WTC11 (cell line): ENCODE results near the gene TPCN2.

Source experiments
- ELF4 ChIP-seq: sonication (generic); formaldehyde crosslinking; IDR thresholded peaks from 2 replicates; pipeline ENCODE4 v1.8.1; 2022; ENCODE audit warnings: low read depth, mild to moderate bottlenecking, moderate library complexity, missing genetic modification reagents
- FOXJ3 ChIP-seq: sonication (generic); formaldehyde crosslinking; IDR thresholded peaks from 2 replicates; pipeline ENCODE4 v1.9.0; 2021; ENCODE audit warnings: missing genetic modification reagents, mild to moderate bottlenecking, borderline replicate concordance
- NR2C2 ChIP-seq: sonication (generic); formaldehyde crosslinking; IDR thresholded peaks from 2 replicates; pipeline ENCODE4 v1.8.0; 2022; ENCODE audit warnings: mild to moderate bottlenecking, missing genetic modification reagents
- TCF7 ChIP-seq: sonication (generic); formaldehyde crosslinking; IDR thresholded peaks from 2 replicates; pipeline ENCODE4 v1.8.0; 2022; ENCODE audit warnings: mild to moderate bottlenecking, low read depth, missing genetic modification reagents, moderate library complexity
- ZBTB21 ChIP-seq: sonication (generic); formaldehyde crosslinking; IDR thresholded peaks from 2 replicates; pipeline ENCODE4 v1.8.1; 2023; ENCODE audit warnings: mild to moderate bottlenecking, missing genetic modification reagents, borderline replicate concordance
- ZNF232 ChIP-seq: sonication (generic); formaldehyde crosslinking; IDR thresholded peaks from 2 replicates; pipeline ENCODE4 v1.8.0; 2022; ENCODE audit warnings: mild to moderate bottlenecking, missing genetic modification reagents
- TF ChIP-seq, protein P1 (sequence below): sonication (generic); formaldehyde crosslinking; IDR thresholded peaks from 2 replicates; pipeline ENCODE4 v1.8.0; 2023; ENCODE audit warnings: mild to moderate bottlenecking, missing genetic modification reagents
- TF ChIP-seq, protein P2 (sequence below): fragments of 200-600 bp; IDR thresholded peaks from 2 replicates; pipeline ENCODE4 v1.8.0; 2022; ENCODE audit warnings: antibody characterized with exemption
- TF ChIP-seq, protein P3 (sequence below): sonication (generic); formaldehyde crosslinking; IDR thresholded peaks from 2 replicates; pipeline ENCODE4 v1.8.0; 2022; ENCODE audit warnings: mild to moderate bottlenecking, missing genetic modification reagents
- TF ChIP-seq, protein P4 (sequence below): sonication (generic); formaldehyde crosslinking; IDR thresholded peaks from 2 replicates; pipeline ENCODE4 v1.8.1; 2022; ENCODE audit warnings: missing genetic modification reagents, borderline replicate concordance

DNA sequence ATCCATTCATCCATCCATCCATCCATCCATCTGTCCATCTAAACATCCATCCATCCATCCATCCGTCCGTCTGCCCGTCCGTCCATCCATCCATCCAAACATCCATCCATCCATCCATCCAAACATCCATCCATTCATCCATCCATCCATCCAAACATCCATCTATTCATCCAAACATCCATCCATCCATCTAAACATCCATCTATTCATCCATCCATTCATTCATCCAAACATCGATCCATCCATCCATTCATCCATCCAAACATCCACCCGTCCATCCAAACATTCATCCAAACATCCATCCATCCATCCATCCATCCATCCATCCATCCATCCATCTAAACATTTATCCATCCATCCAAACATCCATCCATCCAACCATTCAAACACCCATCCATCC lies 61.7 kb downstream of the TPCN2 start:
- no peak for TF ChIP-seq NR2C2 (CRISPR knock-in tag)
- no peak for TF ChIP-seq ZBTB21
- TF ChIP-seq, protein P1, sequence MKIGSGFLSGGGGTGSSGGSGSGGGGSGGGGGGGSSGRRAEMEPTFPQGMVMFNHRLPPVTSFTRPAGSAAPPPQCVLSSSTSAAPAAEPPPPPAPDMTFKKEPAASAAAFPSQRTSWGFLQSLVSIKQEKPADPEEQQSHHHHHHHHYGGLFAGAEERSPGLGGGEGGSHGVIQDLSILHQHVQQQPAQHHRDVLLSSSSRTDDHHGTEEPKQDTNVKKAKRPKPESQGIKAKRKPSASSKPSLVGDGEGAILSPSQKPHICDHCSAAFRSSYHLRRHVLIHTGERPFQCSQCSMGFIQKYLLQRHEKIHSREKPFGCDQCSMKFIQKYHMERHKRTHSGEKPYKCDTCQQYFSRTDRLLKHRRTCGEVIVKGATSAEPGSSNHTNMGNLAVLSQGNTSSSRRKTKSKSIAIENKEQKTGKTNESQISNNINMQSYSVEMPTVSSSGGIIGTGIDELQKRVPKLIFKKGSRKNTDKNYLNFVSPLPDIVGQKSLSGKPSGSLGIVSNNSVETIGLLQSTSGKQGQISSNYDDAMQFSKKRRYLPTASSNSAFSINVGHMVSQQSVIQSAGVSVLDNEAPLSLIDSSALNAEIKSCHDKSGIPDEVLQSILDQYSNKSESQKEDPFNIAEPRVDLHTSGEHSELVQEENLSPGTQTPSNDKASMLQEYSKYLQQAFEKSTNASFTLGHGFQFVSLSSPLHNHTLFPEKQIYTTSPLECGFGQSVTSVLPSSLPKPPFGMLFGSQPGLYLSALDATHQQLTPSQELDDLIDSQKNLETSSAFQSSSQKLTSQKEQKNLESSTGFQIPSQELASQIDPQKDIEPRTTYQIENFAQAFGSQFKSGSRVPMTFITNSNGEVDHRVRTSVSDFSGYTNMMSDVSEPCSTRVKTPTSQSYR = no peak
- TF ChIP-seq FOXJ3 (CRISPR knock-in tag) = no peak
- TF ChIP-seq, protein P2, sequence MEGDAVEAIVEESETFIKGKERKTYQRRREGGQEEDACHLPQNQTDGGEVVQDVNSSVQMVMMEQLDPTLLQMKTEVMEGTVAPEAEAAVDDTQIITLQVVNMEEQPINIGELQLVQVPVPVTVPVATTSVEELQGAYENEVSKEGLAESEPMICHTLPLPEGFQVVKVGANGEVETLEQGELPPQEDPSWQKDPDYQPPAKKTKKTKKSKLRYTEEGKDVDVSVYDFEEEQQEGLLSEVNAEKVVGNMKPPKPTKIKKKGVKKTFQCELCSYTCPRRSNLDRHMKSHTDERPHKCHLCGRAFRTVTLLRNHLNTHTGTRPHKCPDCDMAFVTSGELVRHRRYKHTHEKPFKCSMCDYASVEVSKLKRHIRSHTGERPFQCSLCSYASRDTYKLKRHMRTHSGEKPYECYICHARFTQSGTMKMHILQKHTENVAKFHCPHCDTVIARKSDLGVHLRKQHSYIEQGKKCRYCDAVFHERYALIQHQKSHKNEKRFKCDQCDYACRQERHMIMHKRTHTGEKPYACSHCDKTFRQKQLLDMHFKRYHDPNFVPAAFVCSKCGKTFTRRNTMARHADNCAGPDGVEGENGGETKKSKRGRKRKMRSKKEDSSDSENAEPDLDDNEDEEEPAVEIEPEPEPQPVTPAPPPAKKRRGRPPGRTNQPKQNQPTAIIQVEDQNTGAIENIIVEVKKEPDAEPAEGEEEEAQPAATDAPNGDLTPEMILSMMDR = no peak
- TF ChIP-seq, protein P3, sequence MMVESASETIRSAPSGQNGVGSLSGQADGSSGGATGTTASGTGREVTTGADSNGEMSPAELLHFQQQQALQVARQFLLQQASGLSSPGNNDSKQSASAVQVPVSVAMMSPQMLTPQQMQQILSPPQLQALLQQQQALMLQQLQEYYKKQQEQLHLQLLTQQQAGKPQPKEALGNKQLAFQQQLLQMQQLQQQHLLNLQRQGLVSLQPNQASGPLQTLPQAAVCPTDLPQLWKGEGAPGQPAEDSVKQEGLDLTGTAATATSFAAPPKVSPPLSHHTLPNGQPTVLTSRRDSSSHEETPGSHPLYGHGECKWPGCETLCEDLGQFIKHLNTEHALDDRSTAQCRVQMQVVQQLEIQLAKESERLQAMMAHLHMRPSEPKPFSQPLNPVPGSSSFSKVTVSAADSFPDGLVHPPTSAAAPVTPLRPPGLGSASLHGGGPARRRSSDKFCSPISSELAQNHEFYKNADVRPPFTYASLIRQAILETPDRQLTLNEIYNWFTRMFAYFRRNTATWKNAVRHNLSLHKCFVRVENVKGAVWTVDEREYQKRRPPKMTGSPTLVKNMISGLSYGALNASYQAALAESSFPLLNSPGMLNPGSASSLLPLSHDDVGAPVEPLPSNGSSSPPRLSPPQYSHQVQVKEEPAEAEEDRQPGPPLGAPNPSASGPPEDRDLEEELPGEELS (CRISPR knock-in tag) = no peak
- TF ChIP-seq, protein P4, sequence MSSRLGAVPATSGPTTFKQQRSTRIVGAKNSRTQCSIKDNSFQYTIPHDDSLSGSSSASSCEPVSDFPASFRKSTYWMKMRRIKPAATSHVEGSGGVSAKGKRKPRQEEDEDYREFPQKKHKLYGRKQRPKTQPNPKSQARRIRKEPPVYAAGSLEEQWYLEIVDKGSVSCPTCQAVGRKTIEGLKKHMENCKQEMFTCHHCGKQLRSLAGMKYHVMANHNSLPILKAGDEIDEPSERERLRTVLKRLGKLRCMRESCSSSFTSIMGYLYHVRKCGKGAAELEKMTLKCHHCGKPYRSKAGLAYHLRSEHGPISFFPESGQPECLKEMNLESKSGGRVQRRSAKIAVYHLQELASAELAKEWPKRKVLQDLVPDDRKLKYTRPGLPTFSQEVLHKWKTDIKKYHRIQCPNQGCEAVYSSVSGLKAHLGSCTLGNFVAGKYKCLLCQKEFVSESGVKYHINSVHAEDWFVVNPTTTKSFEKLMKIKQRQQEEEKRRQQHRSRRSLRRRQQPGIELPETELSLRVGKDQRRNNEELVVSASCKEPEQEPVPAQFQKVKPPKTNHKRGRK (CRISPR knock-in tag) = no peak
- no peak for TF ChIP-seq TCF7 (CRISPR knock-in tag)
- no peak for TF ChIP-seq ZNF232 (CRISPR knock-in tag)
- no peak for TF ChIP-seq ELF4 (CRISPR knock-in tag)
